ENCODE data around the gene NCKAP1. TPM values are rescaled to one million over a fixed set of nuclear protein-coding genes. Genes with fewer than 3 reads are reported as not detected.

NCKAP1 gene
- total and polyA plus RNA-seq, 2 donors from 2014 or later: 45.4 to 140 TPM

DNA sequence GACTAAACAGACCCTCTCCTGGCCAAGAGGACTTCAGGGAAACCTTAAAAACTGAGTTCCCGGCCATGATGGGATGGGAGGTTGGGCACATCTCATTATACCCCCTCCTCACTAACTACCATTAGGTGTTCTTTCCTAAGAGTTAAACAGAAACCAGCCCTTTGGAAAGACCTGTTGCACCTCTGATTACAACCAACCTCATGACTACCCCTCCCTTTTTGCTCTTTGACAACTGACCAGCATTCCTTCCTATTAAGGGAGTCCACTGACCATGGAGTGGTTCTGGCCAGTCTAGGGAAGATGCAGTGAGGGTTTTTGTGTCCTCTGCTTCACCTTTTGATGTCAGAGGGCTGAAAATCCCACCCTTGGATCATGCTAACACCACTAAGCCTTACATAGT is 127.3 kb downstream of the NCKAP1 start:
- Histone ChIP-seq H3K9me3 (ENCODE audit: control insufficient read depth in 2 of 3, insufficient read depth in 1 of 3, low read length in 3 of 3) (no peaks in the 10 kb centered on the region), H3K4me1 (ENCODE audit: control insufficient read depth in 2 of 3, insufficient read depth in 2 of 3, low read depth in 1 of 3, low read length in 3 of 3) (peaks cover 0 to 8% (median 2%) of the 10 kb centered on the region in 3 donors), H3K36me3 (ENCODE audit: control insufficient read depth in 2 of 3, insufficient read depth in 3 of 3, low read length in 3 of 3) (peaks cover 0 to 16% (median 0%) of the 10 kb centered on the region in 3 donors), H3K27me3 (ENCODE audit: control insufficient read depth, insufficient read depth, low read length) (no peaks in the 10 kb centered on the region), H3K4me3 (ENCODE audit: low read length in 3 of 3) (no peak overlapping the region), H3K9ac (ENCODE audit: low read length in 3 of 3) (no peak overlapping the region), H3K27ac (ENCODE audit: low read depth in 2 of 2, low read length in 2 of 2) (no peak overlapping the region)
- DNase-seq (no peak), FAIRE-seq (no peak)
- intact Hi-C loops (cut with DNase I): no loop called here
- TF ChIP-seq CTCF (IDR thresholded peaks at IDR 0.05; ENCODE audit: borderline replicate concordance, extremely low read depth, insufficient read depth): no peak

DNA sequence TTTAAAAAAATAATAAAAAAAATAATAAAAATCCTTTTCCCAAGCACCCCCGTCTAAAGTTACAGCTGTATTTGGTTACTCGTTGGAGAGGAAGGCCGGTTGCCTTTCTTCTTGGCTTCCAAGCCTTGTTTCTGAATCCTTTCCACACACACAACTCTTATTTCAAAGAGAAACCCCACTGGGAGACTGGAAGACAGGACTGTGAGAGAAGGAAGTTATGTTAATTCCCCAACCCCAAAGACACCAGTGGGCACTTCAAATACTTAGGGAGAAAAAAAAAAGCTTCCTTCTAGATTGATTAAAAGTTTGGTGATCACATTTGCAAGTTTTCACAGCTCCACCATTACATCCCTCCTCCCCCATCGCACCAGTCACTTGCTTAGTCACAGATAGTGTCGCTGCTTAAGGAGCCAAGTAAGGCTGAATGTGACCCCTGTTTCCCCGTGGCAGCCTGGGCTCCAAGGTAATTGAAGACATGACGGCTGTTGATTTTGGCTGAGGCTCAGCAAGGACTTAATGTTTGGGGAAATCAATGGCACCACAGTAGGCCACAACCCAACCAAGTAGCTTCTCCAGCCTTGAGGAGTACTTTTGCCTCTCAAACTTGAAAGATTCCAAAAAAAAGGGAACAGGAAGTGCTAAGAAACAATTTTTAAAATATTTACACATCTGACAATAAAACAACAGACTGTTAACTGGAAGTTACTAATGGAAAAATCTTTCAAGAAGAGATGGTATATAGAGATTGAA is 131.0 kb downstream of the NCKAP1 start:
- intact Hi-C loops (cut with DNase I): no loop called here
- H3K4me1 ChIP-seq (ENCODE audit: control insufficient read depth in 2 of 3, insufficient read depth in 2 of 3, low read depth in 1 of 3, low read length in 3 of 3): peaks cover 0 to 2% (median 2%) of the 10 kb centered on the region in 3 donors
- no peak for TF ChIP-seq CTCF (IDR thresholded peaks at IDR 0.05; ENCODE audit: borderline replicate concordance, extremely low read depth, insufficient read depth)
- H3K27ac ChIP-seq (ENCODE audit: low read depth in 2 of 2, low read length in 2 of 2): no peak overlapping the region
- H3K9ac ChIP-seq (ENCODE audit: low read length in 3 of 3): no peak overlapping the region
- no peaks in the 10 kb centered on the region for H3K27me3 ChIP-seq (ENCODE audit: control insufficient read depth, insufficient read depth, low read length)
- DNase-seq (no peak), FAIRE-seq (no peak)
- H3K9me3 ChIP-seq (ENCODE audit: control insufficient read depth in 2 of 3, insufficient read depth in 1 of 3, low read length in 3 of 3): no peaks in the 10 kb centered on the region
- no peak overlapping the region for H3K4me3 ChIP-seq (ENCODE audit: low read length in 3 of 3)
- peaks cover 0 to 5% (median 0%) of the 10 kb centered on the region in 3 donors for H3K36me3 ChIP-seq (ENCODE audit: control insufficient read depth in 2 of 3, insufficient read depth in 3 of 3, low read length in 3 of 3)

- intact Hi-C loops (cut with DNase I): no loop called here
- H3K4me3 ChIP-seq (ENCODE audit: low read length in 3 of 3): no peak overlapping the region
- no peak for TF ChIP-seq CTCF (IDR thresholded peaks at IDR 0.05; ENCODE audit: borderline replicate concordance, extremely low read depth, insufficient read depth)
- DNase-seq: no peak
- no peaks in the 10 kb centered on the region for H3K27me3 ChIP-seq (ENCODE audit: control insufficient read depth, insufficient read depth, low read length)
- peaks cover 0 to 2% (median 0%) of the 10 kb centered on the region in 3 donors for H3K4me1 ChIP-seq (ENCODE audit: control insufficient read depth in 2 of 3, insufficient read depth in 2 of 3, low read depth in 1 of 3, low read length in 3 of 3)
- no peak overlapping the region for H3K9ac ChIP-seq (ENCODE audit: low read length in 3 of 3)
- no peak overlapping the region for H3K27ac ChIP-seq (ENCODE audit: low read depth in 2 of 2, low read length in 2 of 2)
- no peaks in the 10 kb centered on the region for H3K9me3 ChIP-seq (ENCODE audit: control insufficient read depth in 2 of 3, insufficient read depth in 1 of 3, low read length in 3 of 3)
- peaks cover 0 to 5% (median 0%) of the 10 kb centered on the region in 3 donors for H3K36me3 ChIP-seq (ENCODE audit: control insufficient read depth in 2 of 3, insufficient read depth in 3 of 3, low read length in 3 of 3)
- FAIRE-seq: no peak
These were observed 131.8 kb downstream of the NCKAP1 start for GRCh38 chr2:182906454-182906853.
